Measurements from ENCODE around the gene CTDSPL. TPM values are rescaled to one million over a fixed set of nuclear protein-coding genes. Genes with fewer than 3 reads are reported as not detected.
A peak's percentile ranks its signal among the peaks of the same experiment; 100 is the strongest.

CTDSPL gene
- total and polyA plus RNA-seq, 2 of the 13 experiments (the other 11 are each of a cell fraction or from before 2014, with no cell fraction given), result 26.1 to 142 TPM

DNA sequence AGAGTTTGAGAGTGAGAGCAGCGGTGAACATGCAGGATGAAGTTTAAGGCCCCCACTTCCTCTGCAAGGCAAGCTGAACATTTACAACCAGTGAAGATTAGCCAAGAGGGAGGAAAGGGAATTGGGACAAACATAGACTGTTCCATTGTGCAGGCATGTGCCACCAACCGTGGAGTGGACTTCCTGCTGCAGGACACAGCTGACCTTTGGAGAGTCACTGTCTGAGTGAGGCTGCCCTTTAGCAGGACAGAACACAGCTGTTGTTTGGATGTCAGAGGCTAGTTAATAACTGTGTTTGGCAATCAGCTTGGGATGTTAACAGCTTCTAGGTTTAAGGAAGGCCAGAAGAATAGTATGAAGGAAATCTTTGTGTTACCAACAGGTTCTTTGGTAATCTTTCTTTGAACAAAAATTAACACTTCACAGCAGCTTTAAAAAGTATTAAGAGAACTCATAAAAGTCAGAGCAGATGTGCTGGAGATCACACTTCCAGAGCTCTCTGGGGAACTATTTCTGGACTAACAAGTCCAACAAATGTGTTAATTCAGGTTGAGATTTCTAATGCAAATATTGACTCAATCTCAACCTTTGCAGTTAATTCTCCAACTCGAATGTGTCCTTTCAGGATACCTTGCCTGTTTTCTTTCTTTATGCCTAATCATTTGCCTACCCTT, 31.4 kb downstream of the CTDSPL start (continued):
- no peak for TF ChIP-seq PBX2 (CRISPR knock-in tag; IDR thresholded peaks at IDR 0.05)
- peak; percentile 84 for TF ChIP-seq MIXL1 (CRISPR knock-in tag; IDR thresholded peaks at IDR 0.05)
- no peak for TF ChIP-seq ZNF24 (IDR thresholded peaks at IDR 0.05)
- peak; percentile 82; the same call in 1 of the 2 replicates for TF ChIP-seq MIER3 (CRISPR knock-in tag; IDR thresholded peaks at IDR 0.05; ENCODE audit: borderline replicate concordance)
- TF ChIP-seq ZGPAT (CRISPR knock-in tag; IDR thresholded peaks at IDR 0.05), result peak; percentile 81
- peak; percentile 95 for TF ChIP-seq ZNF296 (CRISPR knock-in tag; conservative IDR thresholded peaks at IDR 0.05)
- TF ChIP-seq ZNF331 (CRISPR knock-in tag; IDR thresholded peaks at IDR 0.05), result peak; percentile 89
- no peak for TF ChIP-seq ZNF407 (CRISPR knock-in tag; IDR thresholded peaks at IDR 0.05; ENCODE audit: not compliant biosample characterization)
- no peak for TF ChIP-seq ZHX1 (CRISPR knock-in tag; IDR thresholded peaks at IDR 0.05; ENCODE audit: low read depth)
- TF ChIP-seq YEATS4 (CRISPR knock-in tag; IDR thresholded peaks at IDR 0.05; ENCODE audit: borderline replicate concordance), result peak; percentile 29; the same call in 1 of the 2 replicates
- no peak for TF ChIP-seq CEBPB (IDR thresholded peaks at IDR 0.05; ENCODE audit: borderline replicate concordance, low read depth, low read length)
- peak; percentile 88; the same call in 1 of the 2 replicates for TF ChIP-seq ZNF788 (CRISPR knock-in tag; IDR thresholded peaks at IDR 0.05; ENCODE audit: borderline replicate concordance)

Data from HepG2 (cell line).